Rectal smooth muscle tissue (tissue), 1 donor: Measurements from ENCODE around the gene STARD7.

Source experiments
- H3K27ac ChIP-seq: one replicate; pipeline ENCODE4 v1.7.0; 2013; ENCODE audit warnings: low read depth, low read length, inconsistent platforms
- H3K27me3 ChIP-seq: one replicate; pipeline ENCODE4 v1.7.0; 2013; ENCODE audit warnings: low read length; ENCODE audit not compliant: control insufficient read depth, insufficient read depth
- H3K36me3 ChIP-seq: one replicate; pipeline ENCODE4 v1.7.0; 2013; ENCODE audit warnings: low read length; ENCODE audit not compliant: control insufficient read depth, insufficient read depth
- H3K4me1 ChIP-seq: one replicate; pipeline ENCODE4 v1.7.0; 2013; ENCODE audit warnings: low read length; ENCODE audit not compliant: control insufficient read depth, insufficient read depth
- H3K4me3 ChIP-seq: one replicate; pipeline ENCODE4 v1.7.0; 2013; ENCODE audit warnings: low read length
- H3K9ac ChIP-seq: one replicate; pipeline ENCODE4 v1.7.0; 2013; ENCODE audit warnings: low read length

The STARD7 gene

GRCh38 chr2:96154506-96155380 lies 53.9 kb downstream of the STARD7 start:
- Histone ChIP-seq H3K27me3 (no peaks in the 10 kb centered on the region), H3K4me3 (no peak overlapping the region), H3K4me1 (no peaks in the 10 kb centered on the region), H3K36me3 (no peaks in the 10 kb centered on the region), H3K27ac (no peak overlapping the region), H3K9ac (no peak overlapping the region)

- Histone ChIP-seq H3K27ac (no peak overlapping the region), H3K9ac (no peak overlapping the region), H3K4me1 (no peaks in the 10 kb centered on the region)
These were observed 54.6 kb downstream of the STARD7 start for GRCh38 chr2:96153991-96154431.

DNA sequence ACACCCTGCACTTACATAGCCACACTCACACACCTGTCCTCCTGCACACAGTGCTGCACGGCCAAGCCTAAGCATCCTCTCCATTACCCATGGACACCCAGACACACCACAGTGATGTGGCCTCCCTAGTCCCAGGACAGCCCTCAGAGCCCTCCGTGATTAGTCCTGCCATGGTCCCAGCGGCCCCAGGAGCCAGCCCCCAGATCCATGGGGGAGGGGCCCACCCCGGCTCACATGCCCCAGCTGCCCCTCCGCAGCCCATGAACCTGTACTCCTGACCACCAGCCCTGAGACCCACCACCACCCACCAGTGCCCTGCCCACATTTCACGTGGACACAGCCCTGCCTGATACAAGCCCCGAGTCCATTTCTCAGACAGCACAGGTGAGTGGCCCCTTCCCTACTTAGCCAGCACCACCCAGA lies 55.3 kb downstream of the STARD7 start:
- H3K27ac ChIP-seq: no peak overlapping the region
- no peaks in the 10 kb centered on the region for H3K27me3 ChIP-seq
- no peaks in the 10 kb centered on the region for H3K36me3 ChIP-seq
- no peaks in the 10 kb centered on the region for H3K4me1 ChIP-seq
- H3K4me3 ChIP-seq: no peak overlapping the region
- H3K9ac ChIP-seq: no peak overlapping the region

More at GRCh38 chr2:96153991-96154431, 54.6 kb downstream of the STARD7 start:
- no peak overlapping the region for H3K4me3 ChIP-seq
- no peaks in the 10 kb centered on the region for H3K27me3 ChIP-seq
- H3K36me3 ChIP-seq: no peaks in the 10 kb centered on the region

GRCh38 chr2:96152304-96153161 lies 56.1 kb downstream of the STARD7 start:
- Histone ChIP-seq H3K27ac (no peak overlapping the region), H3K4me3 (no peak overlapping the region), H3K27me3 (no peaks in the 10 kb centered on the region), H3K36me3 (no peaks in the 10 kb centered on the region), H3K9ac (no peak overlapping the region), H3K4me1 (no peaks in the 10 kb centered on the region)

- Histone ChIP-seq H3K4me1 (no peaks in the 10 kb centered on the region), H3K9ac (no peak overlapping the region), H3K36me3 (no peaks in the 10 kb centered on the region), H3K4me3 (no peak overlapping the region), H3K27ac (no peak overlapping the region), H3K27me3 (no peaks in the 10 kb centered on the region)
These were observed 56.9 kb downstream of the STARD7 start for GRCh38 chr2:96151595-96152303.

DNA sequence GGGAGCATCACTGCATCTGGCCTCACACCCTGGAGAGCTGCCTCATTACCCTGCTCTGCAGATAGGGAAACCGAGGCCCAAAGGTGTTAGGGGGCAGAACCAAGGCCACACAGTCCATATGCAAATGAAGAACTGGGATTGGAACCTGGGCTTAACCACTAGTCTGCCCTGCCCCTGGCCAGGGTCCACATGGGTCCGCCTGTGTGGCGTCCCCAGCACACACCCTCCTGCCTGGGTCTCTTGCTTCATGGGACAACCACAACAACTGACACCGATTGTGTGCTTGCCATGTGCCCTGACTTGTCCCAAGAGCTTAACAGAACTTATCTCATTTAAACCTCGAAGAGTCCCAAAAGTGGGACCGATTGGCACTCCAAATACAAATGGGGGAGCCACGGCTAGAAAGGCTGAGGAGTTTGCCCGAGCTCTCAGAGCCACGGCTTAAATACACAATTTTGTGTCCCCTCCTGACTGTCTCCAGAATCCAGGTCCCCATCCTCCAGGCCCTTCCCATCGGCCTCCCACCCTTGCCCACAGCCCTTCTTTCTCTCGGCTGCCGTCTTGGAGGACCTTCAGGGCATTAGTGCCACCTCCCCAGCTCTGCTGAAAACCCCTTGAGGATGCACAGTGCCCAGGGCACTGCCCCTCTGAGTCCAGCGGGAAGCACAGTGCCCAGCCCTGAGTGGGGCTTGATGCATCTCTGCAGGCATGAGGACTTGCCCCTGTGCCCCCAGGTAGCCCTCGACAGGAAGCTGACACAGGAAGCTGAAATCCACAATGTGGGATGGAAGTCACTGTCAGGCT lies 57.6 kb downstream of the STARD7 start:
- H3K4me1 ChIP-seq: no peaks in the 10 kb centered on the region

DNA sequence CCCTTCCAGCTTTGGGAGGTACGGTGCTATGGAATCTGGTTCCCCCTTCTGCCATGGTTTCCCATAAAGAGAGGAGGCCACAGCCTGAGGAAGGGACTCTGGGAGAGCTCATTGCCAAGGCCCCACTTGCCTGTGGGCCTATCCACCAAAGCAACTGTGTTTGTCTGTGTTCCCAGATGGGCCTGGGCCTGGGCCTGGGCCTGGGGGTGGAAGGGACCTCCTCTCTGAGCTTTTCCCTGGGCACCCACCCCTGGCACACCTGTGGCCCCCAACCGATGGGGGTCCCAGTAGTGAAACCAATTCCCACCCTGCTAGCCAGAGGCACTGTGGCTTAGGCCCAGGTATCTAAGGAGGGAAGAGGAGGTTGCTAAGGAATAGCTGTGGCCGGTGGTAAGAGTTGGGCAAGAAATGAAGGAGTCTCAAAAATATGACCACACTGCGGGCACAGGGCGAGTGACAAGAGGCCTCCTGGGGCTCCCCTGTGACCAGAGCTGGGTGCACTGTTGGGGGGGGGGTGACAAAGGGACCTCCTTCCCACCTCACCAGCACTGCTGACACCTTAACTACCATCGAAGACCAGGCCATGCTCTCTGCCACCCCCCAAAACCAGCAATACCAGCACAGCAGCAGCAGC lies 58.5 kb downstream of the STARD7 start:
- Histone ChIP-seq H3K27me3 (no peaks in the 10 kb centered on the region), H3K36me3 (no peaks in the 10 kb centered on the region), H3K4me3 (no peak overlapping the region), H3K9ac (no peak overlapping the region), H3K4me1 (no peaks in the 10 kb centered on the region), H3K27ac (no peak overlapping the region)

More for the DNA sequence above, 57.6 kb downstream of the STARD7 start:
- Histone ChIP-seq H3K4me3 (no peak overlapping the region), H3K9ac (no peak overlapping the region), H3K27ac (no peak overlapping the region), H3K36me3 (no peaks in the 10 kb centered on the region), H3K27me3 (no peaks in the 10 kb centered on the region)

DNA sequence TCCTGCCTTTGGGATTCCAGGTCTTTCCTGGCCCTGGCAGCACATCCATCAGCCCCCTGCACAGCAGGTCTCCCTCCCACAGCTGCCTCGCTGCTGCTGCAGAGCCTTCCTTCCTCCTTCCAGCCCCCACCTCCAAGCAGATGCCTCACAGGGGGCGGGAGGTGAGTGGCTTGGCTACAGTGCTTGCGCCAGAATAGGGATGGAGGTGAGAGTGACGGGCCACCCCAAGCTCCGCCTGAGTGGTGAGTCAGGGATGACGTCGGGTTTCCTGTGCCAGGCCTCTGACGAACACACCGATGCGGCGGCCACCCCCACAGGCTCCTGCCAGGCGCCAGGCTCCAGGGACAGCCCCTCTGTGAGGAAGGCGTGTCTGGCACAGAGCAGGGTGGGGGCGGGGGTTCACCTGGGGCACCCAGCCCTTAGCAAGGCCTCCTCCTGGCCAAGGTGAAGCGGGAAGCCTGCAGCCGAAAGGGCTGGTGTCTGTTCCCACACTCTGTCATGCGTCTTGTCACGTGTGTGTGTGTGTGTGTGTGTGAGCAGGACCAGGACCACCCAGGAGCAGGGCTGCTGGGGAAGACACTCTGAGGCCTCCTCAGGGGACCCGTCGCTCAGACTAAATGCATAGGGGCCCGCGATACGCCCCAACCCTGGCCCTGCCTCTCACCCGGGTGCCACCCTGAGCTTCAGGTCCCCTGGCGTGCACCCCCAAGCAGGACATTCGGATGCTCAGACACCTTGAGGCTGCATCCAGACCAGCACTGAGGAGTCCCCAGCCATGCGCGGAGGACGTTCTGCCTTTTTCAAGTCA lies 60.0 kb downstream of the STARD7 start:
- Histone ChIP-seq H3K36me3 (no peaks in the 10 kb centered on the region), H3K4me1 (no peaks in the 10 kb centered on the region), H3K27me3 (no peaks in the 10 kb centered on the region), H3K4me3 (no peak overlapping the region), H3K9ac (no peak overlapping the region), H3K27ac (no peak overlapping the region)

GRCh38 chr2:96147593-96148201 lies 60.9 kb downstream of the STARD7 start:
- H3K9ac ChIP-seq: no peak overlapping the region
- no peaks in the 10 kb centered on the region for H3K27me3 ChIP-seq
- no peaks in the 10 kb centered on the region for H3K4me1 ChIP-seq
- no peak overlapping the region for H3K4me3 ChIP-seq
- no peak overlapping the region for H3K27ac ChIP-seq
- H3K36me3 ChIP-seq: no peaks in the 10 kb centered on the region

DNA sequence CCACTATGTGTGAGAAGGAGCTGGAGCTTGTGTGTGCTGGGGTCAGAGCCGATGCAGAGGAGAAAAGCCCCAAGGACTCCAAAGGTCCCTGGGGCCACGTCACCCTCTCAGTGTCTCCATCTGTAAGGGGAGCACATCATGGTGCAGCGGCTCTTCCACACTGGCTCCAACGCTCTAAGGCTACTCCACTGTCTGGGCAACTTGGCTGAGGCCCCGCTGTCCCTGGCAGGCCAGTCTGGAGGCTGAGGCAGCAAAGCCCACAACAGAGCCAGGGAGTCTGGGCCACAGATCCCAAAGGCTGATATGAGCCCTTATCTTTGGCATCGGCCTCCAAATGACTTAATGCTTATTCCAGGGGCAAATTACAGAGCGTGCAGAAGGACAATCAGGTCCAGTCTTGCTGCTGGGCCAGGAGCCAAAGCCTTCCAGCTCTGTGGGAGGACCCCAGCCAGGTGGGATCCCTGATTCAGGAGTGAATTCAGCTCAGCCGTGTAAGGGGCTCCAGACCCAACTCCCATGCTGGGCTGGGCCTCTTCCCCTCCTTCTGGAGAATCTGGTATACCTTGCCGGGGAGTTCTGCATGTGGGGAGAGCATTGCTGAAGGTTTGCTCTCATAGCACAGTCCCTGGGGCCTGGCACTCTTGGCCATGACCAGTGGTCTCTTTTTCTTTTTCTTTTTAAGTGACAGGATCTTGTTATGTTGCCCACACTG lies 61.6 kb downstream of the STARD7 start:
- no peaks in the 10 kb centered on the region for H3K4me1 ChIP-seq
- no peak overlapping the region for H3K9ac ChIP-seq
- no peak overlapping the region for H3K4me3 ChIP-seq
- no peaks in the 10 kb centered on the region for H3K36me3 ChIP-seq
- H3K27ac ChIP-seq: no peak overlapping the region
- no peaks in the 10 kb centered on the region for H3K27me3 ChIP-seq
